Retinal pigment epithelial cell (primary cell): Measurements from ENCODE around the gene PRSS48.
A peak's percentile ranks its signal among the peaks of the same experiment; 100 is the strongest.

Experiments used
- DNase-seq: peaks from one replicate; pipeline ENCODE4 v3.0.0-alpha.2; 2010; ENCODE audit warnings: low read depth
- H3K4me3 ChIP-seq: 2 replicates; pipeline ENCODE4 v1.5.1; 2011; ENCODE audit warnings: mild to moderate bottlenecking, low read length, control low read depth, moderate library complexity
- TF ChIP-seq, protein P1 (sequence below): conservative IDR thresholded peaks from 2 replicates; pipeline ENCODE4 v1.5.1; 2011; ENCODE audit warnings: low read depth, low read length, control low read depth, inconsistent platforms

PRSS48 gene

DNA sequence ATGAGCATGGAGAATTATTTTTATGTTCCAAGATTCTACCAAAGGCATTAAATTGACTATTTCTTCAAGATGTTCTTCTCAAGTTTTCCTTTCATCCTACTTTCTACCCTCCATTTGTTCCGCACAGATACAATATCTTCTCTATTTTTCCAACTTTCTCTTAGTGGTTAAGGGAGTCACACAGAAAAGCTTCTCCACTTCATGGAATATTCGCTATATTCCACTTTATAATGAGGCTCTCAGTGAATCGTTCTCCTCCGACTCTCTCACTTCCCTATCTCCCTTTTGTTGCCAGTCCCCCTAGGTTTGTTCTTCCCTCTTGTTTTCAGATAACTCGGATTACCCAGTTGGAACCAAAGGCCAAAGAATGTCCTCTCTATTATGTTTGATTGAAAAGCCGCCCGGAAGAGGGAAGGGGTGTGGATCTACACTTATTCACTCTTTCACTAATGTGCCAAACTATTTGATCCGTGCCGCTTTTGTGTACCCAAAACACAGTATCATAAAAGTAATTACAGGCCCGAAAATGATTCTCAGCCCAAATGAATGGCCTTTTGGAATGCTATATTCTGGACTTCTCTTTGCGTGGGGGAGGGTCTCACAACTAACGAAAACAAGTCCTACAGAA, 47.3 kb downstream of the PRSS48 start:
- TF ChIP-seq, protein P1, sequence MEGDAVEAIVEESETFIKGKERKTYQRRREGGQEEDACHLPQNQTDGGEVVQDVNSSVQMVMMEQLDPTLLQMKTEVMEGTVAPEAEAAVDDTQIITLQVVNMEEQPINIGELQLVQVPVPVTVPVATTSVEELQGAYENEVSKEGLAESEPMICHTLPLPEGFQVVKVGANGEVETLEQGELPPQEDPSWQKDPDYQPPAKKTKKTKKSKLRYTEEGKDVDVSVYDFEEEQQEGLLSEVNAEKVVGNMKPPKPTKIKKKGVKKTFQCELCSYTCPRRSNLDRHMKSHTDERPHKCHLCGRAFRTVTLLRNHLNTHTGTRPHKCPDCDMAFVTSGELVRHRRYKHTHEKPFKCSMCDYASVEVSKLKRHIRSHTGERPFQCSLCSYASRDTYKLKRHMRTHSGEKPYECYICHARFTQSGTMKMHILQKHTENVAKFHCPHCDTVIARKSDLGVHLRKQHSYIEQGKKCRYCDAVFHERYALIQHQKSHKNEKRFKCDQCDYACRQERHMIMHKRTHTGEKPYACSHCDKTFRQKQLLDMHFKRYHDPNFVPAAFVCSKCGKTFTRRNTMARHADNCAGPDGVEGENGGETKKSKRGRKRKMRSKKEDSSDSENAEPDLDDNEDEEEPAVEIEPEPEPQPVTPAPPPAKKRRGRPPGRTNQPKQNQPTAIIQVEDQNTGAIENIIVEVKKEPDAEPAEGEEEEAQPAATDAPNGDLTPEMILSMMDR, result no peak
- no peak for DNase-seq
- H3K4me3 ChIP-seq, result peak overlapping the region; percentile 74

DNA sequence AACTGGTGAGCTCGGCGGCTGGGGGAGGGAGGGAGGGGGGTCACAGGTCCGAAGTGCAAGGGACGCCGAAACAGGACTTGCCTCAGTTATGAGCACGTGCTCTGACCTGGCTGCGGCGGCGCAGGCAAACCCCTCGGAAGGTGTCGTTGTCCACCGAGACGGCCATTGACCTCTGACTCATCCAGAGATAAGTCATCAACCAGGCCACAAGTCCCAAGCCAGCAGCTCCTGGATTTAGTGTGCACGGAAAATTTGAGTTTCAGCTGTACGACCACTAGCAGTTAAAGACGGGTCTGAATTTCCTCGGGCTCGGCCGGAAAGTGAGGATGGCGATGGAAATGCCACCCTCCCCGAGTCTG, 47.8 kb downstream of the PRSS48 start:
- peak overlapping the region; percentile 74 for H3K4me3 ChIP-seq
- TF ChIP-seq, protein P1, result no peak
- DNase-seq, result no peak

DNA sequence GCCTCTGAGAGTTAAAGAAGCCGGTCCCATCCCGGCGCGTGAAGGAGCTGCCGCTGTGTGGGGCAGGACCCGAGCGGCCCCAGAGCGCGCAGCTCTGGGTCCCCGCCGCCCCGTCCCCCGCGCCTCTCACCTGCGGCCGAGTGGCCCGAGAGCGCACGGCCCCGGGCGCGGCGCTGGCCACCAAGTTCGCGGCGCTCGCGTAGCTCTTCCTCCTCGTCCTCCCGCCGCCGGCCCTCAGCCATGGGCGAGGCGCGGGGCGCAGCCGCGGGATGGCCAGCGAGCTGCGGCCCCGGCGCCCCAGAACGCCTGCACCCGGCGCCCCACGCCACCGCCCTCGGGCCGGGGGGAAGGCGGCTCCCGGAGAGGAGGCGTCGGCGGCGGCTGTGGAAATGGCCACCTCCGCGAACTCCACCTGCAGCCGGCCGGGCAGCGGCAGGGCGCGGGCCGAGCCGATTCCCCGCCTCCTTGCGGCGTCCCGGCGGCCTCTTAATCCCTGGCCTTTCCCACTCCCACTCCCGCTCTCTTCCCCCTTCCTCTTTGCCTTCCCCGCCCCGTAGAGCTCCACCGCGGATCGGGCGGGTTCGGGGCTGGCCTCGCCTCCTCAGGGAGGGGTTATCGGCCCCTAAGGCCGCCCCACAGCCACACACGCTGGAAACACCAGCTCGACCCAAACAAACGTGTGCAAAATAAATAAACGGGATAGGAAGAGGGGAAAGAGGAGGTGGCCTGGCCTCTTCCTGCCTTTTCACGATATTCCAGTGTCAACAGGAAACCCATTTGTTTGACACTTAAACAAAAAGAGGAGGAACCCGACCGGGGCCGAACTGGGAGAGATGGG, 48.4 kb downstream of the PRSS48 start, which contains the start of gene SH3D19:
Gene SH3D19, minus strand, starts transcription at position 495 of the 838 bp plus-strand sequence. Its CDS starts 253 bp downstream, at position 242.
- peak within 1 kb of the TSS; percentile 74 for H3K4me3 ChIP-seq
- DNase-seq, result no peak
- TF ChIP-seq, protein P1, result no peak

DNA sequence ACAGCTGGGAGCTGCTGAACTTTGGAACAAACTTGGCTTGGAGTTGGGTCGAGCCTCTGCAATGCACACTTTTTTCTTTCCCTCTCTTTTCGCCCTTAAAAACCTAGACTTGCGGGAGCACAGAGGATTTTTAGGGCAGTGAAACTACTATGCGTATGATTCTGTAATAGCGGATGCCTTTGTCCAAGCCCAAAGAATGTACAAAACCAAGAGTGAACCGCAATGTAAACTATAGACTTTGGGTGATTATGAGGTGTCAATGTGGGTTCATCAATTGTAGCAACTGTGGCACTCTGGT, 48.9 kb downstream of the PRSS48 start:
- peak overlapping the region; percentile 74 for H3K4me3 ChIP-seq
- TF ChIP-seq, protein P1, result no peak
- no peak for DNase-seq

DNA sequence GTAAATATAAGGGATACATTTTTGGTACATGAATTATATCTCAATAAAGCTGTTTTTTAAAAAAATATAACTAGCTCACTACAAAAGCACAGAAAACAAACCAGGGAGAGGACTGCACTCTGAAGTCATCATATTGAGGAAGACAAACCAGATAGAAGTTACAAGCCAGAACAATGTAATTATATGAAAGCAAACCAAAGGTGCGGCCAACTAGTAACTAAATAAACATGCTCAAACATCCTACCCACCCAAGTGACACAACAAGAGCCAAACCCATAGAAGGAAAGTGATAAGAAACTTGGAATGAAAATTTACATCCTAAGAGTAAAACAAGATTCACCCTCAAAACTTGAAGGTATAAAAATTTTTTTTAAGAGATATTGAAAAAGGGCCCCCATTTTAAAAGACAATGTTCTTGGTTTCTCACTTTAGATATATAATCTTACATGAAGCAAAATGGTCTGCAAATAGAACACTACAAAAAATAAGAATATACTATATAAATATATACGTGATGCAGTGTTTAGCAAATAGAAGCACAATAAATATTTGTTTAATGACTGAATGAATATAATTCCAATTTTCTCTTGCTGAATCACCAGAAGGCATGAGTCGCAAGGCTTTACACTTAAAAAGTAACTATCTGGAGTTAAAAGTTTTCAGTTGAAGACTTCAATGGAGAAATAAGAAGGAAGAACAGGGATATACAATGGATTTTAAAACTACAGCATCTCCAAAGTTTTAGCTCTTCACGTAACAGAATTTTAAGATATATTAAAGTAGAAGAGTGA, 52.5 kb downstream of the PRSS48 start:
- no peak for DNase-seq
- no peak overlapping the region for H3K4me3 ChIP-seq
- TF ChIP-seq, protein P1, result no peak

DNA sequence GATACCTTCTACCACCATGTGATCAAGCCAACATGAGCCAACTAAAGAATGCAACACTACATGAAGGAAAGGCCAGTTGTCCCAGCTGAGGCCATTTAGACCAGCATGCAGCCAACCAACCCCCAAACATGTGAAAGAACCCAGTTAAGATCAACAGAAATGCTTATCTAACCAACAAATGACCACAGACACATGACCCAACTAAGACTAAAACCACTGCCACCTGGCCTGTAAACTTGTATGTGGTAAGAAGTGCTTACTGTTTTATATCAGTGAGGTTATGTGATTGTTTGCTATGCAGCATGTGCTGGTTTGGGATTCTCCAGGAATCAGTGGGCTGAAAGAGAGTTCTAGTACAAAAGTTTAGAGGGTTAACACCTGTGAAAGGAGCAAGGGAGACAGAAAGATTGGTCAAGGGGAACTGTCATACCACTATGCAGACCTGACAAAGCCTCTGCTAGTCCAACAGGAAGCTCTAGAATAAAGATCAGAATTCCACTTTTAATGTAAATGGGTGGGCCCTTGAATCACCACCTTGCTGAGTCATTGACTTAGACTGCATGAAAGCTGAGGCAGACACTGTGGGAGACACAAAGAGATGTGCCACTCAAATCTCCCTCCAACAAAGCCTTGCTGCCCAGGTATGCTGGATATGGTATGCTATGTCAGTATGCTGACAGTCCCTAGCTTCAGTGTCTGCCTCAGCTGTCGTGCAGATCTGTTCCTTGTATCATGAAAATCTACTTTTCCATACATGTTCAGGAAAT, 54.5 kb downstream of the PRSS48 start:
- no peak overlapping the region for H3K4me3 ChIP-seq
- no peak for DNase-seq
- TF ChIP-seq, protein P1, result no peak
